Kidney (tissue), 14 donors: ENCODE measurements around the gene NR3C2. TPM values are rescaled to one million over a fixed set of nuclear protein-coding genes. Genes with fewer than 3 reads are reported as not detected.
A peak's percentile ranks its signal among the peaks of the same experiment; 100 is the strongest.

Source experiments
- DNase-seq, 5 donors: peaks; one replicate each; pipeline ENCODE4 v3.0.0-alpha.2; 2013 to 2020
- FAIRE-seq: peaks from 2 replicates; lab custom pipeline; 2012; peaks lifted over from hg19 to GRCh38; lab: Jason Lieb, UNC
- H3K27ac ChIP-seq, 2 donors: one replicate each; pipeline ENCODE4 v1.7.0; 2013; ENCODE audit warnings: low read depth in 2 of 2, low read length in 2 of 2, inconsistent platforms in 1 of 2
- H3K27me3 ChIP-seq: one replicate; pipeline ENCODE4 v1.7.1; 2013; ENCODE audit warnings: low read length, inconsistent platforms; ENCODE audit not compliant: control insufficient read depth, insufficient read depth
- H3K36me3 ChIP-seq, 3 donors: one replicate each; pipeline versions ENCODE4 v1.7.0 to v1.7.1; 2013; ENCODE audit warnings: low read length in 3 of 3, control low read depth in 1 of 3, inconsistent platforms in 1 of 3; ENCODE audit not compliant: insufficient read depth in 3 of 3, control insufficient read depth in 2 of 3
- H3K4me1 ChIP-seq, 3 donors: one replicate each; pipeline versions ENCODE4 v1.7.0 to v1.7.1; 2013; ENCODE audit warnings: low read length in 3 of 3, inconsistent platforms in 1 of 3, low read depth in 1 of 3; ENCODE audit not compliant: control insufficient read depth in 2 of 3, insufficient read depth in 2 of 3
- H3K4me3 ChIP-seq, 3 donors: one replicate each; pipeline versions ENCODE4 v1.7.0 to v1.8.1; 2013; ENCODE audit warnings: low read length in 3 of 3, control low read depth in 1 of 3, inconsistent platforms in 1 of 3
- H3K9ac ChIP-seq, 3 donors: one replicate each; pipeline versions ENCODE4 v1.7.0 to v1.7.1; 2013; ENCODE audit warnings: low read length in 3 of 3, control low read depth in 1 of 3, inconsistent platforms in 1 of 3
- H3K9me3 ChIP-seq, 3 donors: one replicate each; pipeline versions ENCODE4 v1.7.0 to v1.7.1; 2013; ENCODE audit warnings: low read length in 3 of 3, control low read depth in 1 of 3, inconsistent platforms in 1 of 3; ENCODE audit not compliant: control insufficient read depth in 2 of 3, insufficient read depth in 1 of 3
- CTCF ChIP-seq: IDR thresholded peaks from 3 replicates; pipeline ENCODE4 v1.5.1; 2012; ENCODE audit warnings: mild to moderate bottlenecking, moderate library complexity, borderline replicate concordance; ENCODE audit not compliant: insufficient read depth; ENCODE audit errors: extremely low read depth
- intact Hi-C: fragments of 100-400 bp; cut with DNase I; formaldehyde crosslinking; loops from one replicate; pipeline ENCODE4 v1.11.1; 2022
- polyA plus RNA-seq: library from polyadenylated mRNA; stranded (reverse); fragments of 350-450 nt; fragmentation: Illumina TruSeq; extraction: RNeasy Lipid Tissue Mini Kit (QIAGEN cat#74804); gene quantifications from one replicate; pipeline ENCODE4 v1.2.3, GENCODE V29; 2014; ENCODE audit warnings: low read depth, low replicate concordance; ENCODE audit not compliant: insufficient read depth
- total RNA-seq: library from RNA; stranded (reverse); fragmentation: NEBNext Ultra II Directional; extraction: Animal tissue kit (Norgen Biotek cat#: 25700); gene quantifications from one replicate; pipeline ENCODE4 v1.2.1, GENCODE V29; 2021
- donor health status: control.
- donor health status: control.
- donor health status: control.
- donor health status: control.
- donor health status: control.
- donor health status: DM: yes; HTN: yes; CAD: no.
- donor health status: Normal renal cell carcinoma (clear cell type).

Gene NR3C2
- total and polyA plus RNA-seq, 2 donors from 2014 or later: 8.7 to 43.4 TPM

GRCh38 chr4:148452970-148453369 is 10.8 kb upstream of the NR3C2 start:
- Histone ChIP-seq H3K27ac (no peak overlapping the region), H3K9me3 (no peaks in the 10 kb centered on the region), H3K4me3 (no peak overlapping the region), H3K27me3 (no peaks in the 10 kb centered on the region), H3K36me3 (no peaks in the 10 kb centered on the region), H3K9ac (no peak overlapping the region), H3K4me1 (no peaks in the 10 kb centered on the region)
- TF ChIP-seq CTCF: no peak
- intact Hi-C loops: no loop called here
- FAIRE-seq (no peak), DNase-seq (no peak)

- Histone ChIP-seq H3K9me3 (no peaks in the 10 kb centered on the region), H3K9ac (no peak overlapping the region), H3K4me3 (no peak overlapping the region), H3K27ac (no peak overlapping the region), H3K27me3 (no peaks in the 10 kb centered on the region), H3K36me3 (no peaks in the 10 kb centered on the region), H3K4me1 (peaks cover 0 to 3% (median 0%) of the 10 kb centered on the region in 3 donors)
- no peak for TF ChIP-seq CTCF
- intact Hi-C loops: no loop called here
- DNase-seq: no peak
- FAIRE-seq: no peak
Measured at GRCh38 chr4:148449921-148450320, 7.7 kb upstream of the NR3C2 start.

- H3K27ac ChIP-seq: no peak overlapping the region
- FAIRE-seq: no peak
- no peaks in the 10 kb centered on the region for H3K27me3 ChIP-seq
- no peaks in the 10 kb centered on the region for H3K36me3 ChIP-seq
- H3K9ac ChIP-seq: no peak overlapping the region
- intact Hi-C loops: no loop called here
- TF ChIP-seq CTCF: no peak
- no peak for DNase-seq
- peaks cover 0 to 3% (median 0%) of the 10 kb centered on the region in 3 donors for H3K4me1 ChIP-seq
- no peaks in the 10 kb centered on the region for H3K9me3 ChIP-seq
- no peak overlapping the region for H3K4me3 ChIP-seq
Measured at GRCh38 chr4:148448141-148448540, 5.9 kb upstream of the NR3C2 start.

- Histone ChIP-seq H3K27me3 (no peaks in the 10 kb centered on the region), H3K9ac (no peak overlapping the region), H3K27ac (no peak overlapping the region), H3K9me3 (no peaks in the 10 kb centered on the region), H3K4me3 (no peak overlapping the region), H3K36me3 (no peaks in the 10 kb centered on the region), H3K4me1 (peaks cover 0 to 3% (median 0%) of the 10 kb centered on the region in 3 donors)
- FAIRE-seq (no peak), DNase-seq (peak in 1 of 5 donors; percentile 35)
- intact Hi-C loops: no loop called here
- no peak for TF ChIP-seq CTCF
Measured at GRCh38 chr4:148447681-148448080, 5.5 kb upstream of the NR3C2 start.
